GM18505 (cell line): Measurements from ENCODE around the gene TNP2.
"Not testable (repeated sequence)": the region's sequence is repeated elsewhere in the genome, so short reads cannot be mapped to it uniquely, and the experiment has no call there.

ENCODE experiments used
- ATAC-seq: cut with Tn5 transposase; IDR thresholded peaks from one replicate; pipeline ENCODE4 v1.9.1; 2021; ENCODE audit not compliant: unreplicated experiment
- POLR2A ChIP-seq: IDR thresholded peaks from 4 replicates; pipeline ENCODE4 v1.6.1; 2011; ENCODE audit warnings: borderline replicate concordance; ENCODE audit not compliant: insufficient read depth, insufficient read length; ENCODE audit errors: extremely low read depth

Gene TNP2

GRCh38 chr16:11229432-11229831 lies 39.7 kb downstream of the TNP2 start:
- TF ChIP-seq POLR2A, result no peak

GRCh38 chr16:11225677-11226549 lies 43.2 kb downstream of the TNP2 start:
- peak; percentile 42 for TF ChIP-seq POLR2A
- no peak for ATAC-seq

More at GRCh38 chr16:11229432-11229831, 39.7 kb downstream of the TNP2 start:
- no peak for ATAC-seq

DNA sequence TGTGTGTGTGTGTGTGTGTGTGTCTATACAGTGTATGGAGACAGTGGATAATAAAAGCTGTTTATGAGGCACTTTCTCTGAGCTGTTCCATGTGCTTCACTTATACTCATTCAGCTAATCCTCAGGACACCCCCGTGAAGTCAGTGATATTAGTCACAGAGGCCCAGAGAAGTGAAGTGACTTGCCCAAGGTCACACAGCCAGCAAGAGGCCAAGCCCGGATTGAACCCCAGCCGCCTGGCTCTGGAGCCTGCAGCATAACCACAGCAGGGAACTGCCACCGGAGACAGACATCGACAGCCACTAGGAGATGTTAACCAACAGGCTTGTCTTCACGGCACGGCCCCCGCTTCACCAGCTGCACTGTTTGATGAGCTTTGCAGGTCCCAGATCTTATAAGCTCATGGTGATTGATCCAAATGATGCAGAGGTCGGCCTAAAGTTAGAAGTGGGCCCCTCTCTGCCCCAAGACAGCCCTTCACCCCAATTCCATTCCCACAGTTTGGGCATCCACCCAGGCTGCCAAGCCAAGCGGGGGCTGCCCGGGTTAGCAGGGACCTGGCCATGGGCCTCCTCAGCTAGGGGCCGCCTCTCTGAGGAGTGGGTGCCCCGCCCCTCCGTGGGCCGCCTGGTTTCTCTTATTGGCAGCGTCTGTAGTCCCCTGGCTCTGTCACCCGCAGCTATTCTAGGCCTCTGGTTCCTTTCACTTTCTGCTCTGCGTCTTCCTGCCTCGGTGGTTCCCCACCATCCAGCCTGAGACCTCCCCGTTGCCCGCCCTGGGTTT lies 44.0 kb downstream of the TNP2 start:
- ATAC-seq, result peak; percentile 88
- peak; percentile 59 for TF ChIP-seq POLR2A

GRCh38 chr16:11224096-11224893 lies 44.8 kb downstream of the TNP2 start:
- ATAC-seq, result peak; percentile 27
- peak; percentile 47 for TF ChIP-seq POLR2A

- not testable (repeated sequence) for ATAC-seq
Measured at GRCh38 chr16:11220507-11220906, 48.6 kb downstream of the TNP2 start.

DNA sequence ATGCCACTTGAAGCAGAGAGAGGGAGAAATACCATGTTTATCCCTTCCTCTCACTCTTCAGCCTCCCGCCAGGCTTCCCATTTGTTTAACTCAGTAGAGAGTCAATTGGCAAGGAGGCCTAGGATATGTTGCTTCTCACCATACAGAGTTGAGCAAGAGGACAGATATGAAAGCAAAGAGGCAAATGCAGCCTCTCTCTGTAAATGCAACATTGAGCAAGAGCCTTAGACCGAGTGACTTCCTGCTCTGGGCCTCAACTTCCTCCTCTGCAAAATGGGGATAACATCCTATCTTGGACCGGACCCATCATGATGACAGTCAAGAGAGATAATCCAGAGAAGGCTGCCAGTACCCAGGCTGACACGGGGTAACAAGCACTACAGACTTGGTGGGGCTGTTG lies 49.9 kb downstream of the TNP2 start:
- no peak for ATAC-seq

GRCh38 chr16:11218604-11218962 lies 50.5 kb downstream of the TNP2 start:
- no peak for TF ChIP-seq POLR2A
- no peak for ATAC-seq

More for the DNA sequence above, 49.9 kb downstream of the TNP2 start:
- no peak for TF ChIP-seq POLR2A
